ENCODE results near the gene SHKBP1.
"Not testable (repeated sequence)": the region's sequence is repeated elsewhere in the genome, so short reads cannot be mapped to it uniquely, and the experiment has no call there.

SHKBP1 gene

DNA sequence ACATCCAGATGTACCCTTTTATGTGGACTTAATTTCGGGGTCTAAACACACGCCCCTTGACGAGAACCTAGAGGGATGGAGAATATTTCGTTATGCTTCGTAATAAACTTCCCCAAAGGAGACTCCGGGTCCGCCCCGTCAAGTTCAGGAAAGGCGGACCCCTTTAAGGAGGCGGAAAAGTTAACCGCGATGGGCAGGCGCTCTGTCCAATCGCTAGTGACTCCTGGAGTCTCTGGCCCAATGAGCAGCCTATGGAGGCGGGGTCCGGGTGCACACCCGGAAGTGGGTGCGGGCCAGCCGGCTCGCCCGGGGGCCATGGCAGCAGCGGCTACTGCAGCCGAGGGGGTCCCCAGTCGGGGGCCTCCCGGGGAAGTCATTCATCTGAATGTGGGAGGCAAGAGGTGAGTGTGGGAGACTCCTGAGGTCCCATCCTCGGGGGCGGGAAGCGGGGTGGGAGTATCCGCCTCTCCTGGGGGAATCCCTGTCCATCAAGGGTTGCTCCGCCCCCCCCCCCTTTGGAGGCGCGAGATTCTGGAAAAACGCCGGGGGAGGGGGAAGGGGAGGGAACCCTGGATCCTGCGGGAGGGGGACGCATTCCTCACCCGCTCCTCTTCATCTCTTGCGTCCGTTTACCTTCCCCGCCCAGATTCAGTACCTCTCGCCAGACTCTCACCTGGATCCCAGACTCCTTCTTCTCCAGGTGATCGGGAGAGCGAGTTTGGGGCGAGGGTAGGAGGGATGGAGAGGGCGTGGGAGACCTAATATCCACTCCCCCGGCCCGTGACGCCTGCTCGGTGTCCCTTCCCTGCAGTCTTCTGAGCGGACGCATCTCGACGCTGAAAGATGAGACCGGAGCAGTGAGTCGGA lies at the start of gene SHKBP1:
Gene SHKBP1, plus strand, starts transcription at position 289 of the 867 bp plus-strand sequence. Its CDS starts 27 bp downstream, at position 316.
- peak; percentile 89 to 95 for DNase-seq

DNA sequence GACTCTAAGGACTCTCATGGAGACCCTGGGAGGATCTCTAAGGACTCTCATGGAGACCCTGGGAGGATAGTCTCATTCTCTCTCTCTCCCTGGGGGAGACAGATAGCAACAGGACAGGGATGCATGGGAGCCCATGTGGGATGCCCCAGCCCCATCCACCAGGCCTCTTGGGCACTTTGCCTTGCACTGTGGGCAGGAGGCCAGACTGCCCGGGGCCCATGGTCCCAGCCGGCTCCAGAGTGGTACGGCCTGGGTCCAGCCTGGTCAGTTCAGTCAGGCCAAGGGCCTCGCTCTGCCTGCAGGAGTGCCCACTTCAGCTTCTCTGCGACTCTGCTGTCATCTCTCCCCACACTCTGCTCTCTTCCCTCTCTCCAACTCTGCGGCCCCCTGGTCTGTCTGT lies 48.6 kb upstream of the SHKBP1 start:
- DNase-seq = no peak

GRCh38 chr19:40528533-40529092 lies 48.1 kb upstream of the SHKBP1 start:
- DNase-seq = no peak

DNA sequence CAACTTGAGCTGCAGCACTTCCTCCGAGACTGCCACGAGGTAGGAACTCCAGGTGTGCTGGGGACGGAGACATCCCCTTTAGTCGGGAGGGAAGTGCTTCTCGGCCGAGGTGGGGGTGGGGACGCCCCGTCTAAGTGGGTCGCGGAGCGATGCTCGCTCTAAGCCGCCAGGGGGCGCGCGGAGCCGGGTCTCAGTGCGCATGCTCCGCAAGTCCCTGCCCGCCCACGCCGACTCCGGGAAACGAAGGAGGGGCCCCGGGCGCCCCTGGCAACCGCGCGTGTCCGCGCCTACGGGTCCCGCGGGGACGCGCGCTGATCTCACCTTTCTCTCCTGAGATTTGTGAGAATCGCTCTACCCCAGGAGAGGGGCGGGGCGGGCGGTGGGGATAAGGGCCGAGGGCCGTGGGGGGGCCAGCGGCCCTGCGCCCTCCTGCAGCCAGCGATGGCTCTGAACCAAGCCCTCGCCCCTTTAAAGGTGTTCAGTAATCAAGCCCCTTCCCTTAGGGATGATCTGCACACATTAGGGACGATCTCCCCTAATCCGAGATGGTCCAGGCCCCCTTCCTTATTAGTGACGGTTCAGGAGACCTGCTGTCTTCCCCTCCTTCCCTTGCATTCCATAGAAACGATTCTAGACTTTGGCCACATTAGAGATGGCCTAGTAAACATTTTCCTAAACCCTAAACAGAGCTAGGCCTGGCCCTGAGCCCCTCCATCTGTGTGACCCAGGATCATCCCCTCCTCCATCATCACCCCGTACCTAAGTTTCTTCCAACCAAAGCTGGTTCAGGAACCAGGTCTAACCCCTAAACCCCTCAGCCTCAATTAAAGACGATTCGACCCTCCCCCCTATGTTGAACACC lies 47.3 kb upstream of the SHKBP1 start:
- peak; percentile 84 to 92 for DNase-seq

GRCh38 chr19:40530091-40530901 lies 46.4 kb upstream of the SHKBP1 start:
- DNase-seq = no peak

- no peak for DNase-seq
Observed at GRCh38 chr19:40533508-40533907, 43.2 kb upstream of the SHKBP1 start.

GRCh38 chr19:40534148-40534547 lies 42.5 kb upstream of the SHKBP1 start:
- no peak for DNase-seq

DNA sequence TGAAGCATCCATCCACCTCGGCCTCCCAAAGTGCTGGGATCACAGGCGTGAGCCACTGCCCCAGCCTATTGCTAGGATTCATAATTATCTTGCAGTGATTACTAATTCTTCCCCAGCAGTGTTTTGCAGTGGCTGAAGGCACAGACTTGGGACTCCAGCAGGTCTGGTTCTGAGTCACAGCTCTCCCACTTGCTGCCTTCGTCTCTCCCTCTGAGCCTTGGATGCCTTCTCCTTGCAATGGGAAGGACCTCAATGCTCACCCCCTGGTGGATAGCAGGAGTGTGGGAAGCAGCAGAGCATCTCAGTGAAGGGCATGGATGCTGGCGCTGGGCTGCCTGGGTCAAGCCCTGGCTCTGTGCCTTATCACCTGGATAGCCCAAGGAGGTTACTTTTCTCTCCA lies 37.6 kb upstream of the SHKBP1 start:
- no peak for DNase-seq

- DNase-seq = no peak
Observed at GRCh38 chr19:40542202-40542859, 34.3 kb upstream of the SHKBP1 start.

DNA sequence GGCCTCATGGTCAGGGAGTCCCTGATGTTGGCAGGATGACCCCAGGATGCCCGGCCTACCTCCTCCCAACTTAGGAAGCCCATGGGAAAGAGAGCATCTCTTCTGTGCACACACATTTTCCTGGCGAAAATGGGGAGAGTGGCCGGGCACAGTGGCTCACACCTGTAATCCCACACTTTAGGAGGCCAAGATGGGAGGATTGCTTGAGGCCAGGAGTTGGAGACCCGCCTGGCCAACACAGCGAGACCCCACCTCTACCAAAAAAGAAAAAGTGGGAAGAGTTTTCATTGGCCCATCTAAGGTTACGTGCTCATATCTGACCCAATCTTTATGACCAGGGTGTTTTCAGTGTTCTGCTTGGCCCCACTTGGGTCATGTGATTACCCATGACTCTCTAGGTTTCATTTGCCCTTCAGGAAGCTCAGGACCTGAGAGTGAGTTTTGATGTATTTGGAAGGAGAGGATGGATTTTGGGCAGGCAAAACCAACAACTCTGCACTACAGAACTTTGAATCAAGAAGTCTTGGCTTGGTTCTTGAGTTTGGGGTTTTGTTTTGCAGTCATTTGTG lies 33.6 kb upstream of the SHKBP1 start:
- no peak for DNase-seq

DNA sequence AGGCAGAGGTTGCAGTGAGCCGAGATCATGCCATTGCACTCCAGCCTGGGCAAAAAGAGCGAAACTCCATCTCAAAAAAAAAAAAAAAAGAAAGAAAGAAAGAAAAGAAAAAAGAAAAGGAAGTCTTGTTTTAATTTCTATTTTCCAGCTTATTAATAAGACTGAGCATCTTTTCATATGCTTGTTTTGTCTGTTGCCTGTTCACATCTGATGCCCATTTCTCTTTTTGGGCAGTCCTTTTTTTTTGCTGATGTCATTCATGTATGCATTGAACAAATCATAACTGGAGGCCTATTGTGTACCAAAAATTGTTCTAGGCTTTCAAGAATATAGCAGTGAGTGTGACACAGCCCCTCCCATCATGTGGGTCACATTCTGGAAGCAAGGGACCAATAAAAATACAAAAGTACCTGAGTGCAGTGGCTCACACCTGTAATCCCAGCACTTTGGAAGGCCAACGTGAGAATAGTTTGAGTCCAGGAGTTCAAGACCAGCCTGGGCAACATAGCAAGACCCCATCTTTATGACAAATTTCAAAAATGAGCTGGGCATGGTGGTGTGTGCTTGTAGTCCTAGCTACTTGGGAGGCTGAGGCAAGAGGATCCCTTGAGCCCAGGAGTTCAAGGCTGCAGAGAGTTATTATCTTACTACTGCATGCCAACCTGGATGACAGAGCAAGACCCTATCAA lies 30.4 kb upstream of the SHKBP1 start:
- DNase-seq = not testable (repeated sequence)

DNA sequence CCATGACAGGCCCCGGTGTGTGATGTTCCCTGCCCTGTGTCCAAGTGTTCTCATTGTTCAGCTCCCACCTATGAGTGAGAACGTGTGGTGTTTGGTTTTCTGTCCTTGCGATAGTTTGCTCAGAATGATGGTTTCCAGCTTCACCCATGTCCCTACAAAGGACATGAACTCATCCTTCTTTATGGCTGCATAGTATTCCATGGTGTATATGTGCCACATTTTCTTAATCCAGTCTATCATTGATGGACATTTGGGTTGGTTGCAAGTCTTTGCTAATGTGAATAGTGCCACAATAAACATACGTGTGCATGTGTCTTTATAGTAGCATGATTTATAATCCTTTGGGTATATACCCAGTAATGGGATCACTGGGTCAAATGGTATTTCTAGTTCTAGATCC lies 29.5 kb upstream of the SHKBP1 start:
- DNase-seq = not testable (repeated sequence)

DNA sequence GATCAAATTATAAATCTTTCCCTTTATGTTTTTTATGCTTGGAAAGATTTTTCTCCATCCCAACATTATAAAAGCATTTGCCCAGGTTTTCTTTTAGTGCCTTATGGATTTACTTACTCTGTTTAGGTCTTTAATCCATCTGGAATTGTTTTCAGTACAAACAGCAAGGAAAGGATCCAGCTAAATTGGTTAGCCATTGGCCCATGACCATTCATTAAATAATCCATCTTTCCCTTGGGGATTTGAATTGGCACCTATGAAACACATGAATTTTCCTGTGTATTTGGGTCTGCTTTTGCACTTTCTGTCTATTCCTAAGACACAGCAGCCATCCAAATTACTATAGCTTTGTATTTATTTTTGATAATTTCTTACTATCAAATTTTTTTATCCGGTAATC lies 28.8 kb upstream of the SHKBP1 start:
- DNase-seq = no peak

GRCh38 chr19:40549007-40549708 lies 27.5 kb upstream of the SHKBP1 start:
- DNase-seq = peak in 1 of 2 experiments; percentile 43

DNA sequence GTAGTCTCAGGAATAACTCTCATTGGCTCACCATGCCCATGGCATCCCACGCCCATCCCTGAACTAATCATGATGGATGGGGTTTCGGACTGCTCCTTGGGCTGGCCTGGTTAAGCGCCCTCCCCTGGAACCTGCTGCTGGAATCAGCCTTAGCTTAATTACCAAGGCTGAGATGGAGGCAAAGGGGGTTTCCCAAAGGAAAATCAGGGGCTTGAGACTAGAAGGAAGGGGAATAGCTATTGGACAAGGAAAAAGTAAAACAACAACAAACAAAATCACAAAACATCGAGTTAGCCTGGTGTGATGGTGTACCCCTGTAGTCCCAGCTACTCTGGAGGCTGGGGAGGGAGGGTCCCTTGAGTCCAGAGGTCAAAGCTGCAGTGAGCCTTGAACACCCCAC lies 25.7 kb upstream of the SHKBP1 start:
- no peak for DNase-seq

DNA sequence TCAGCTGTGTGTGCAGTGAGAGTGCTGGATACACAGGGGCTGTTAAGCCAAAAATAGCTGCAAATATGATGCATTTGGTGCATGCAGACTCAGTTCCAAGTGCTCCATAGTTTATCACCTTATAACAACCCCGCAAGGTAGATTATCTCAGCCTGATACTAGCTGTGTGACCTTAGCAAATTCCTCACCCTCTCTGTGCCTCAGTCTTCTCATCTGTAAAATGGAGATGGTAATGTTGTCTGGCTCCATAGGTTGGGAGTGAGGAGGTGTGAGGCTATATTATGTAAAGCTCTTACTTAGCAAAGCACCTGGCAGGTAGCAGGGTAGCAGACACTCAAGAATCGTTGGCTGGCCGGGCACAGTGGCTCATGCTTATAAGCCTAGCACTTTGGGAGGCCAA lies 23.8 kb upstream of the SHKBP1 start:
- DNase-seq = no peak

DNA sequence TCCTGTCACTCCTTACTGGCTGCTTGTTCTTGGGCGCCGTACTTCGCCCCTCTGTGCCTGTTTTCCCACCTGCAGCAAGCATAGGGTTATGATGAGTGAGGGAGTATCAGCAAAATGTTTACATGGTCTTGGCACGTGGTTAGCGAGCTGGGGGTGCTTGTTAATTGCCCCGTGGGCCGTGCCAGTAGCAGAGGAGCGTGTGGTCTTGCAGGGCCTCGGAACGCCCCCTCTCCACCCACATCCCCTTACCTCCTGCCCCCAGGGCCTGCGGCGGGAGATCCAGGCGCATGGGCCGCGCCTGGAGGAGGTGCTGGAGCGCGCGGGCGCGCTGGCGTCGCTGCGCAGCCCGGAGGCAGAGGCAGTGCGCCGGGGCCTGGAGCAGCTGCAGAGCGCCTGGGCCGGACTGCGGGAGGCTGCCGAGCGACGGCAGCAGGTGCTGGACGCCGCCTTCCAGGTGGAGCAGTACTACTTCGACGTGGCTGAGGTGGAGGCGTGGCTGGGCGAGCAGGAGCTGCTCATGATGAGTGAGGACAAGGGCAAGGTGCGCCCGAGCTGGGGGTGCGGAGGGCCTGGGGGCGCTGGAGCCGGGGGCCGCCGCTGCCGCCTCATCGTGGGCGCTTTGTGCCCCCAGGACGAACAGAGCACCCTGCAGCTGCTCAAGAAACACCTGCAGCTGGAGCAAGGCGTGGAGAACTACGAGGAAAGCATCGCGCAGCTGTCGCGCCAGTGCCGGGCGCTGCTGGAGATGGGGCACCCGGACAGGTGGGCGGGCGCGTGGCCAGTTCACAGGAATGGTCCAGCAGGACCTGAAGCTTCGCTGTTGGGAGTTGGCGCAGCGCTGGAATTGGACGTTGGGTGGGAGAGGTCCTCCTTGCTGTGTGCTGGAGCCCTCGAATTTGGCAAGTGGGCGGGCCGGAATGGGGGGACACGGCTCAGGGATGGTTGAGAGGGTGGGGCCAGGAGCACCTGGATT lies 22.5 kb upstream of the SHKBP1 start:
- no peak for DNase-seq

GRCh38 chr19:40555978-40556689 lies 20.5 kb upstream of the SHKBP1 start:
- DNase-seq = no peak

Measured in NCI-H187 (cell line).